AG09319 (cell line): ENCODE results near the gene TSPEAR.
"Not testable (repeated sequence)": the region's sequence is repeated elsewhere in the genome, so short reads cannot be mapped to it uniquely, and the experiment has no call there.

Source experiments
- DNase-seq: peaks from one replicate; pipeline ENCODE4 v3.0.0-alpha.2; 2010; ENCODE audit warnings: low read depth; ENCODE audit errors: extremely low read depth
- TF ChIP-seq, protein P1 (sequence below): IDR thresholded peaks from 2 replicates; pipeline ENCODE4 v1.5.1; 2011; ENCODE audit warnings: low read depth, mild to moderate bottlenecking, inconsistent platforms, low read length, moderate library complexity

TSPEAR gene

DNA sequence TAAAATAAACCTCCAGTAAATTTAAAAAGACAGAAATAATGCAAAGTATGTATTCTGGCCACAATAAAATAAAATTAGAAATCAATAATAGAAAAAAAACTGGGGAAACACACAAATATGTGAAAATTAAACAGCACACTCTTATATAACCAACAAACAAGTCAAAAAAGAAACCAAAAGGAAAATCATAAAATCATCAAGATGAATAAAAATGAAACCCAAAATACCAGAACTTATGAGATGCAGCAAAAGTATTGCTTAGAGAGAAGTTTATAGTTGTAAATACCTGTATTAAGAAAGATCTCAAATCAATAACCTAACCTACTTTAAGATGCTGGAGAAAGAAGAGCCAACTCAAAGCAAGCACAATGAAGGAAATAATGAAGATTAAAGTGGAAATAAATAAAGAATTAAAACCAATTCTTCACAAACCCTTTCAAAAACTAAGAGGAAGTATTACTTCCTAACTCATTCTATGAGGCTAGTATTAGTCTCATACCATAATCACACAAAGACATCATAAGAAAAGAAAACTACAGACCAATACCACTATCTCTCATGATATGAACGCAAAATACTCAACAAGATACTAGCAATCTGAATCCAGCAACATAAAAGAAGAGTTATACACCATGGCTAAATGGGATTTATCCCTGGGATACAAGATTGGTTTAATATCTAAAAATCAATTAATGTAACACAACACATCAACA lies 146.3 kb downstream of the TSPEAR start:
- no peak for DNase-seq
- TF ChIP-seq, protein P1, sequence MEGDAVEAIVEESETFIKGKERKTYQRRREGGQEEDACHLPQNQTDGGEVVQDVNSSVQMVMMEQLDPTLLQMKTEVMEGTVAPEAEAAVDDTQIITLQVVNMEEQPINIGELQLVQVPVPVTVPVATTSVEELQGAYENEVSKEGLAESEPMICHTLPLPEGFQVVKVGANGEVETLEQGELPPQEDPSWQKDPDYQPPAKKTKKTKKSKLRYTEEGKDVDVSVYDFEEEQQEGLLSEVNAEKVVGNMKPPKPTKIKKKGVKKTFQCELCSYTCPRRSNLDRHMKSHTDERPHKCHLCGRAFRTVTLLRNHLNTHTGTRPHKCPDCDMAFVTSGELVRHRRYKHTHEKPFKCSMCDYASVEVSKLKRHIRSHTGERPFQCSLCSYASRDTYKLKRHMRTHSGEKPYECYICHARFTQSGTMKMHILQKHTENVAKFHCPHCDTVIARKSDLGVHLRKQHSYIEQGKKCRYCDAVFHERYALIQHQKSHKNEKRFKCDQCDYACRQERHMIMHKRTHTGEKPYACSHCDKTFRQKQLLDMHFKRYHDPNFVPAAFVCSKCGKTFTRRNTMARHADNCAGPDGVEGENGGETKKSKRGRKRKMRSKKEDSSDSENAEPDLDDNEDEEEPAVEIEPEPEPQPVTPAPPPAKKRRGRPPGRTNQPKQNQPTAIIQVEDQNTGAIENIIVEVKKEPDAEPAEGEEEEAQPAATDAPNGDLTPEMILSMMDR, result no peak

DNA sequence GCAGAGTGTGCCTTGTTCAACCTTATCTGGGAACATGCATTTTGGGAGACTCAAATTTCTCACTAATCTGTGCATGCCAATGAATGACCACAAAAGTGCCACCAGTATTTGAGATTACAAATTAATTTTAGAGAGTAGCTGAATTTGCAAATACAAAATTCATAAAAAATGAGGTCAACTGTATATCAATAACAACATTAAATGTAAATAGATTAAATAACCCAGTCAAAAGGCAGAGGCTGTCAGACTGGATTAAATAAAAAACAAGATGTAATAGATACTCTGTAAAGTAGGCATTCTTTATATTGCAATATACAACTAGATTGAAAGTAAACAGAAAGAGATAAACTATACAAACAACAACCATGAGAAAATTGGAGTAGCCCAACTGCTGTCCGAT lies 147.3 kb downstream of the TSPEAR start:
- TF ChIP-seq, protein P1, result no peak
- DNase-seq, result no peak

DNA sequence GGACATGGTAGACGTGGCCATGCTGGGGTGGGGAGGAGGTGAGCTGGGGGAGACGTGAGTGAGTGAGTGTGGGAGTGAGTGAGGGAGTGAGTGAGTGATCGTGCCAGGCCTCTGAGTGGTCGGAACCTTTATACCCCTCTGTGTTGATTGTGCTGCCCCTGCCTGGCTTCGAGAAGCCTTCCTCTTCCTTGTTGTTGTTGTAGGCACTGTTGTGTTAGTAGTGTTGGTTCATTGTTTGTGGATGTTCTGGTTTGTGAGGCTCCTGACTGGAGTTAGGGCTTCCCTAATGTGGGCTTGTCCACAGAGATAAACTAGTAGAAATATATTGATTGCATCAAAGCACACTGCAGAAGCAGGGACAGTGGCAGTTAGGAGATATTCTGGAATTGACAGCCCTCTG lies 152.7 kb downstream of the TSPEAR start, which contains the start of gene KRTAP10-3:
TSS of gene KRTAP10-3 (minus strand) at position 101 of the 400 bp plus-strand sequence. CDS start at position 21, 80 bp downstream.
- DNase-seq, result no peak

DNA sequence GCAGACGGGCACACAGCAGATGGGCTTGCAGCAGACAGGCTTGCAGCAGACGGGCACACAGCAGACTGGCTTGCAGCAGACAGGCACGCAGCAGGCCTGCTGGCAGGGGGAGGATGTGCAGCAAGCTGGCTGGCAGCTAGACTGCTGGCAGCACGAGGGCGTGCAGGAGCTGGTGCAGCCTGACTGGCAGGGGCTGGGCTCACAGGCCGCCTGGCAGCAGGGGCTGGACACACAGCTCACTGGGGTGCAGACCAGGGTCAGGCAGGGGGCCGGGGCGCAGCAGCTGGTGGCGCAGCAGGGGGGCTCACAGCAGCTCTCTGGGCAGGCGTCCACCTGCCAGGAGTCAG lies 153.1 kb downstream of the TSPEAR start:
- DNase-seq, result not testable (repeated sequence)

More for the DNA sequence above, 152.7 kb downstream of the TSPEAR start, which contains the start of gene KRTAP10-3:
- TF ChIP-seq, protein P1, result no peak

DNA sequence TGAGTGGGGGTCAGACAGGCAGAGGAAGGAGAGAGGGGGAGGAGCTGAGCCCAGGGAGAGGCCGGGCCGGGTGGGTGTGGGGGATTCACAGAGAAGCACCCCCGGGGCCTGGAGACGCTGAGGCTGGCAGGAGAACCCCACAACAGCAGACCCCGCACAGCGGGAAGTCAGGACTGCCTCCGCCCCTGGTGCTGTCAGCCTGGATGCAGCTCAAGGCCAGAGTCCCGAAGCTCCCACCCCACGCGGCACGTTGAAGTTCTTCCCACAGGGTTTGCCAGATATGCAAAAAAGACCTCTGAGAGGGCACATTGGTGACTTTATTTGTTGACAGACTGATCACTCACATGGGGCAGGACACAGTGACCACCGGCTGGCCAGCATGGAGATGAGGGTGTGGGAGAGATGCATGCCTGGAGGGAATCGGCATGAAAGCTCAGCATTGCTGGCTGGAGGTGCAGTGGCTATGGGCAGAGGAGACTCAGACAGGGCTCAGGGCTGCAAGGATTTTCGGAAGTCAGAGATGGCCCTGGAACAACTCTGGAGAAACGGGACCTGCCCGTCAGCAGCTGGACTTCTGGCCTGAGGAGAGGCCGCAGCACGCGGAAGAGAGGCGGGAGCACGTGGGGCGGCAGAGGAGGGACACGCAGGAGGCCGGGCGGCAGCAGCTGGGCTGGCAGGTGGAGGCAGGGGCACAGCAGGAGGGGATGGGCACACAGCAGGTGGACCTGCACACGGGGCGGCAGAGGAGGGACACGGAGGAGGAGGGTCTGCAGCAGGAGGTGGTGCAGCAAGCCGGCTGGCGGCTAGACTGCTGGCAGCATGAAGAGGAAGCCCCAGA lies 153.7 kb downstream of the TSPEAR start:
- DNase-seq, result no peak
- TF ChIP-seq, protein P1, result no peak

DNA sequence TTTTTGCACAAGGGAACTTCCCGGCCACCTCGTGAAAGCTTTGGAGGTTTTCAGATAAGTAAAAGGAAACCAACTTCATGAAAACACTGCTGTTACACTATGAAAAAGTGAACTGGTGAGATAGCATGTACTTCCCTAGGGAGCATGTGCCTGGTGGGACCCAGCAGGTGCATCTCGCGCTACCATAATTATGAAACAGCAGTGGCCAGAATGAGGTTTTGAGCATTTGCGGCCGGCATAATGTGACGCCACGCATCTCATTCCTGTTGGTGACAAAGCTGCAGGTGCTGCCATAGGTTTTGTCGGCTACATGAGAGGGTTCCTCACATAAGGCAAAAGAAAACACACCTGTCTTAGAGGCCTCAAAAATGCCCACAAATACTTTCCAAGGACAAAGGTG lies 154.5 kb downstream of the TSPEAR start:
- DNase-seq, result no peak
- TF ChIP-seq, protein P1, result no peak

DNA sequence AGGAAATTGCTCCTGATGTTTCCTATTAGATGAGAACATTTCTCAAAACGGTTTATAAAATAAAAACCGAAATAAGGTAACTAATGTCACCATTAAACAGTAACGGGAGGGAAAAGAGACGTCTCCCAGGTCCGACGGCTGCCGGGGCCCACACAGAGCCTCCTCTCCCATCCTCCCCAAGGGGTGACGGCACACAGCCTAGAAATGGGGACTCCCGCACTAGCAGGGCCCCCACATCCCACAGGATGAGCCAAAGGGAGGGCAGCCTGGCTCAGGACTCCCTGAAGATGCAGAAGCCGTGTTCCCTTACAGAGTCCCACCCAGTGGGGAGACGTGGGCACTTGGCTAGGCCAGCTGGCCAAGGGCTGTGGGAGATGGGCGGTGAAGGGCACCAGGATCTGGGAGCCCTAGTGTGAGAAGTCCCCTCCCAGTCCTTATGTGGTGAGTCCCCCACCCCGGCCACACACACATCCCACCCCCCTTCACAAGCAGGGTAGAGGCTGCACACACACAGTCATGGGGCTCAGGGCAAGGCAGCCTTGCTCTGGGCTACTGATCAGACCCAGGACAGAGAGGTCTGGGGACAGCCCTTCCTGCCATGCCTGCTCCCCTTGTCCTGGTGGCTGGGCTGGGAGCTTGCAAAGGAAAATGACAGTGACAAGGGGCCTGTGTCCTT lies 156.0 kb downstream of the TSPEAR start:
- TF ChIP-seq, protein P1, result no peak

More for the DNA sequence above, 156.0 kb downstream of the TSPEAR start:
- DNase-seq, result no peak
